ENCODE results near the gene IL1RAPL1.

DNA sequence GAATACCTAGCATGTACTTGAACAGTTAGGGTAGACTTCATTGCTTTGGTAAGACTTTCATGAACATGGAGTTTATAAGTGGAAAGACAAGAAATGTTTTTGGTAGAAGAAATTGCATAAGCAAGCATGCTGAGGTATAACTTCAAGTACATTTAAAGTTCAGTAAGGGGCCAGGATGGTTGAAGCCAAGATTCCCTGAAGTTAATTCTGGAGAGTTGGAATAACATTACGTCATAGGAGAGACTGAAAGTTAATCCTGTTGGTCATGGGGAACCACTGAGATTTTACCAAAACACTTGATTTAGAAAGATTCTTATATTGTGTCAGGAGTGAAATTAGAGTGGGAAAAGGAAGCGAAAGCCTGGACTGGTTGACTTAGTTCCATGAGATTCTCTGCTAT is 860.6 kb downstream of the IL1RAPL1 start:
- TF ChIP-seq, protein P1, sequence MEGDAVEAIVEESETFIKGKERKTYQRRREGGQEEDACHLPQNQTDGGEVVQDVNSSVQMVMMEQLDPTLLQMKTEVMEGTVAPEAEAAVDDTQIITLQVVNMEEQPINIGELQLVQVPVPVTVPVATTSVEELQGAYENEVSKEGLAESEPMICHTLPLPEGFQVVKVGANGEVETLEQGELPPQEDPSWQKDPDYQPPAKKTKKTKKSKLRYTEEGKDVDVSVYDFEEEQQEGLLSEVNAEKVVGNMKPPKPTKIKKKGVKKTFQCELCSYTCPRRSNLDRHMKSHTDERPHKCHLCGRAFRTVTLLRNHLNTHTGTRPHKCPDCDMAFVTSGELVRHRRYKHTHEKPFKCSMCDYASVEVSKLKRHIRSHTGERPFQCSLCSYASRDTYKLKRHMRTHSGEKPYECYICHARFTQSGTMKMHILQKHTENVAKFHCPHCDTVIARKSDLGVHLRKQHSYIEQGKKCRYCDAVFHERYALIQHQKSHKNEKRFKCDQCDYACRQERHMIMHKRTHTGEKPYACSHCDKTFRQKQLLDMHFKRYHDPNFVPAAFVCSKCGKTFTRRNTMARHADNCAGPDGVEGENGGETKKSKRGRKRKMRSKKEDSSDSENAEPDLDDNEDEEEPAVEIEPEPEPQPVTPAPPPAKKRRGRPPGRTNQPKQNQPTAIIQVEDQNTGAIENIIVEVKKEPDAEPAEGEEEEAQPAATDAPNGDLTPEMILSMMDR (IDR thresholded peaks at IDR 0.05; ENCODE audit: low read depth, low read length): no peak
- TF ChIP-seq, protein P2, sequence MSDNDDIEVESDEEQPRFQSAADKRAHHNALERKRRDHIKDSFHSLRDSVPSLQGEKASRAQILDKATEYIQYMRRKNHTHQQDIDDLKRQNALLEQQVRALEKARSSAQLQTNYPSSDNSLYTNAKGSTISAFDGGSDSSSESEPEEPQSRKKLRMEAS (IDR thresholded peaks at IDR 0.05; ENCODE audit: low read depth, low read length): no peak
- no peak for TF ChIP-seq MYC (IDR thresholded peaks at IDR 0.05; ENCODE audit: low read depth, low read length)
- TF ChIP-seq POLR2A (IDR thresholded peaks at IDR 0.05; ENCODE audit: extremely low read depth, insufficient read length): no peak

All from NB4 (cell line).